Umbilical cord (tissue), 2 donors: ENCODE measurements around the gene CIAO2A. TPM values are rescaled to one million over a fixed set of nuclear protein-coding genes. Genes with fewer than 3 reads are reported as not detected.
"Not testable (repeated sequence)": the region's sequence is repeated elsewhere in the genome, so short reads cannot be mapped to it uniquely, and the experiment has no call there.

Source experiments
- DNase-seq: peaks from one replicate; pipeline ENCODE4 v3.0.0-alpha.2; 2015; ENCODE audit warnings: low spot score
- total RNA-seq: library from RNA; depleted of rRNA; stranded (reverse); fragments of >200 nt; gene quantifications from one replicate; pipeline ENCODE4 v1.2.3, GENCODE V29; 2014; ENCODE audit warnings: low replicate concordance; ENCODE audit not compliant: insufficient read depth

Gene CIAO2A, protein sequence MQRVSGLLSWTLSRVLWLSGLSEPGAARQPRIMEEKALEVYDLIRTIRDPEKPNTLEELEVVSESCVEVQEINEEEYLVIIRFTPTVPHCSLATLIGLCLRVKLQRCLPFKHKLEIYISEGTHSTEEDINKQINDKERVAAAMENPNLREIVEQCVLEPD
- 42.4 TPM for total RNA-seq

DNA sequence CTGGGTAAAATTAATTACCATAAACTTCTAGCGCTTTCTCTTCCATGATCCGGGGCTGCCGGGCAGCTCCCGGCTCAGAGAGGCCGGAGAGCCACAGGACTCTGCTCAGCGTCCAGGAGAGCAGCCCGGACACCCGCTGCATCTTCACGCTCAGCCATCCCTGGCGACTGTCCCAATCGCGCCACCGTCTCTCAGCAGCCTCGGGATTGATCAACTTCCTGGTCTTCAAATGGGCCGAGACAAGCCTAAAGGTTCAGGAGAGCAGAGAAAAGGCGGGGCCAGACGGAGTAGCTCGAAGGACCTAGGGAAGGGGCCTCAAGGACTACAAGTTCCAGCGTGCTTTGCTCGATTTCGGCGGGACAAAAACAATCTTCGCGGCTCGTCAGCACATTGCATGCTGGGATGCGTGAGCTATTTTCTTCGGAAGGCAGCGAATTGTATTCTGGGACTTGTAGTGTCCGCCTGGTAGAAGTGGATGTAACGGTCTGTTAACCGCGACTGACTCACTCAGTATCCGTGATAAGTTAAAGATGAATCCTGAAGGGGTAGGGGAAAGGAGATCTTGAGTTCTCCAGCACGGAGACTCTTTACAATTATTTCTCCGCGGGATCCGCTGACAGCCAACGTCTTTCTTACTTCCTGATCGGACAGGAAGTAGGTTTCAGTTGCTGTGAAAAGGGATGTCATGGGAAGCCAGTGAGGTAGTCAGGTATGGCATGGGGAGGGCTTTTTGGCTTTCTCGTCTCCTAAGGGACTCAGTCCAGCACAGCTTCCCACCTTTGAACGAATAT is at the start of gene CIAO2A:
CIAO2A (minus strand) TSS at position 212 of the 791 bp plus-strand sequence; CDS start at position 142, 70 bp downstream.
- DNase-seq, result peak; percentile 100

DNA sequence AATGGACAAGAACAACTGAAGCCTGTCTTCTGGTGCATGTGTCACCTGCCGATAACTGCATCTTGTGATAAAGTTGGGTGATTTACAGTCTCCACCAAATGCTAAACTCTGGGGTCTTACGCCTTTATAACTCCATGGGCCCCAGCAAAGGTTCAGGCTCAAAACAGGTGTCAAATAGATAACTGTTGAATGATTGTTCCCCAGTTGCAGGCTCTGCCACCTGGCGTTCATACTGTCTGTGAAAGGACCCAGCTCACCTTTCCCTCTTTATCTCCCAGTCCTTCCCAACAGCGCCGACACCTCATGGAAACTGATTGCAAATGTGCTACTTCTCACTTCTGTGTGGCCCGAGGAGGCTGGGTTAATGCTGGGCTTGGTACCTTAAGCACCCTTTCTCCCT is 49.6 kb upstream of the CIAO2A start:
- DNase-seq, result no peak

DNA sequence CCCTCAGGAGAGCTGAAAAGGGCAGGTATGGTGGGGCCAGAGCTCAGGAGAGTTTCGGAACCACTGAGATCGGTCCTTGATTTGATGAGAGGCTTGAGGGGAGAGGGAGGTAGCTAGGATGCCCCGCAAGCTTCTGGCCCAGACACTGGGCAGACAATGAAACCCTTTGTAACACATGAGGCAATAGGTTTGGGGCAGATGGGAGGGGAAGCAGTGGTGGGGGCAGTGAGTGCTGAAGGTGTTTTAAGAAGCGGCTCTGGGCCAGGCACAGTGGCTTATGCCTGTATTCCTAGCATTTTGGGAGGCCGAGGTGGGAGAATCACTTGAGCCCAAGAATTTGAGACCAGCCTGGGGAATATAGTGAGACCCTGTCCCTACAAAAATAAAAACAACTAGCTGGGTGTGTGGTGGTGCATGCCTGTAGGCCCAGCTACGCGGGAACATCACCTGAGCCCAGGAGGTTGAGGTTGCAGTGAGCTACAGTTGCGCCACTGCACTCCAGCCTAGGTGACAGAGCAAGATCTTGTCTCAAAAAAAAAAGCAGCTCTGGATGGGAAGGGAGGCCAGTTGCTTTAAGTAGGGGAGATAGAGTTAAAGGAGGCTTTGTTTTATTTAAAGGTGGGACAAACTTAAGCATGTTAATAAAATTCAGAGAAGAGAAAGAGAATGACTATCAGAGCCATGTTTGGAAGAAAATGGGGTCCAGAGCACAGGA is 48.3 kb upstream of the CIAO2A start:
- no peak for DNase-seq

DNA sequence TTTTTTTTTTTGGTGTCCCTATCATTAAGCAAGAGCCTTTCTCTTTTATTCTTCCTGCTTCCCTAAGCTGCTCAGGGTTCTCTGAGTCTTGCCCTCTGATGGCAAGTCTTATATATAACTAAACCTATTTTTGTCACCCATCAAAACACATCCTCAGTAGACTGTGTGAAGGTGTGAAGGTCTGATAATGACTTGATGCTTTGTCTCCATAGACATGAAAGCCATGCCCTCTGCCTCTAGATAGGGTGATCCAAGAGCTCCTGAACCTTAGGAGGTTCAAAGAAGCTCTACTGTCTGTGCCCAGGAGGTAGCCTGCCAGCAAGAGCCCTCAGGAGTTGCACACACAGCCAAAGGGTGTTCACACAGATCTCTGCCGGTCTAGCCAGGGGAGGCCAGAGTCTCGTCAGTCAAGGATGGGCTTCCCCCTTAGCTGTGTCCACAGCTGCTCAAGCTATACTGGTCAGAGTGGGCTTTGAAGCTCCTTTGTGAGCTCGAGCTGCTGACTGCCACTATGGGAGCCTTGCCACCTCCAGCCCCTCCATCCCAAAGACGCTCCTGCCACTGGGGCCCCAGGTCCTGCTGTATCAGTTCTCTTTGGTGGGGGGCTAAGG is 44.8 kb upstream of the CIAO2A start:
- no peak for DNase-seq

DNA sequence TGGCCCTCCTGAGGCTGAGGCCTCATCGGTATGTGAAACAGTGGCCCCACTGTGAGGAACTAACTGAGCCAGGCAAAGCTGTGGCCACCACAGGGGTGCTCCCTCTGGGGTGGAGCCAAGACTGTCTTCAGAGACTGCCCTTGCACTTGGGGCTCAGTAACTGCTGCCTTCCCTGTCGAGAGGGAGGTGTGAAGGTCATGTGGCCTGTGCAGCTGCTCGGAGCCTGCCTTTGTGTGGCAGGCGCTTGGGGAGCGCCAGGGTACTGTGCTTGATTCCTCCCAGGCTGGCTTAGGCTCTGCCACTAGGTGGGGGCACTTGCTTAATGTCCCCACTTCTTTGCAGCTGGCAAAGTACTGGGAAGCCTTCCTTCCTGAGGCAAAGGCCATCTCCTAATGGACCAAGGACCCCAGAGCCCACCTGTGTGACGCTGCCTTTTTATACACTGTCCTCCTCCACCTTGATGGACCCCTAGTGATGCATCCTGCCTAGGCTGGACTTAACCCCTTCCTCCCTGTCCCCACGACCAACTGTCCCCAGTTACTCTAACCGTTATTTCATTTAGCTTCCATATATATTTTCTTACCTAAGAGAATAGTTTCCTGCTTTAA is 43.7 kb upstream of the CIAO2A start:
- no peak for DNase-seq

DNA sequence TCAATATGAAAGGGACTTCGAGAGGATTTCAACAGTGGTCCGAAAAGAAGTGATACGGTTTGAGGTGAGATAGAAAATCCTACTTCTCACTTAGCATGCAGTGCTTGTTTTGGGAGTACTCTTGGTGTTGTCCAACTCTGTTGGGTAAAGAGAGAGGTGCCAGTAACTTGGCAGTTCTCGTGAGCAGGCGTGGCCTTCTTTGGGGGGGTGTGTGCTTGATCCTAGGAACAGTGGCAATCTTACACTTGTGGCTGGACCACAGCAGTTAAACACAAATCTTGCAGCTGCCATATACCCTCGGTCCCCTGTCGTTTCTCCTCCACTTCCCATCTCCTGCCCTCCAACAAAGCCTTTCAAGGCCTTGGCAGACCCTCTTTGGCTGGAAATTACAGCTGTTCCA is 42.7 kb upstream of the CIAO2A start:
- DNase-seq, result no peak

DNA sequence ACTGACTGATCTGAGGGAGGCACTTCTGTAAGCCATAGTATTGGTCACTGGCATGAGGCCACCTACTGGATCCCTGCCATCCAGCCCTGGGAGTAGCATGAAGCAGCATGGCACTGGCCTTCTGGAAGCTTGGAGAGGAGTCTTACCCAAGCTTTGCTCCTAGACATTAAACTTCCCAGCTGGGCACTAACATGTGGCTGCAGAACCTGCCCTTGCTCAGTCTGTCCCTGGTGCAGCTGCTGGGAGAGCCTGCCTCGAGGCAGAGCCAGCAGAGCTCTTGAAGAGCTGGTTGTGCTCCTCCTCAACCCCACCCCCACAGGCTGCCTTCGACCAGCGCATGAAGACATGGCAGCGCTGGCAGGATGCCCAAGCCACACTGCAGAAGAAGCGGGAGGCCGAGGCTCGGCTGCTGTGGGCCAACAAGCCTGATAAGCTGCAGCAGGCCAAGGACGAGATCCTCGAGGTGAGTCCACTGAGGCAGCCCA is 40.7 kb upstream of the CIAO2A start:
- no peak for DNase-seq

DNA sequence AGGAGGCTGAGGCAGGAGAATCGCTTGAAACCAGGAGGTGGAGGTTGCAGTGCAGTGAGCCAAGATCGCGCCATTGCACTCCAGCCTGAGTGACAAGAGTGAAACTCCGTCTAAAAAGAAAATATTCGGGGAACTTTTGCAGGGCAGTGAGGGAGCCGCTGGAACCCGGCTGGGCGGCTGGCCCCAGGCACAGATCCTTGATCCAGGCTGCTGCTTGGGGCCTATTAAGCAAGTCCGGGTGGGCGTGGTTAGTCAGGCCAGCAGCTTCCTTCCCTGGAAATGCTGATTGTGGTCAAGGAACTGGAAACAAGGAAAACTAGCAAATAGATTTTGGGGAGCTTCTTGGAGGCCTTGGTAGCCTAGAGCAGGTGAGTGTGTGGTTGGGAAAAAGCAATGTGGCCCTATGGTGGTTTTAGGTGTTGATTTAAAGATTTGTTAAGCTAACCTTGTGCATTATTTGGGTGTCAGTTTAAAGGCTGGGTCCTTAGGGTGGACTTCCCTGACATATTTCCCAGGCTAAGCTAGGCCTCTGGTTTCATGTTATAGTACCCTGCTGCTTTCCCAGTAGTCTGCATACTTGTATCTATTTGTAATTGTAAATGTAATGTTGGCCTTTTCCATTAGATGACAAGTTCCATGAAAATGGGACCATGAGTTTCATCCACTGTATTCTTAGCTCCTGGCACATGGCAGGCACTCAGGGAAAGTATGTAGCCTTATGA is 40.1 kb upstream of the CIAO2A start:
- DNase-seq, result no peak

DNA sequence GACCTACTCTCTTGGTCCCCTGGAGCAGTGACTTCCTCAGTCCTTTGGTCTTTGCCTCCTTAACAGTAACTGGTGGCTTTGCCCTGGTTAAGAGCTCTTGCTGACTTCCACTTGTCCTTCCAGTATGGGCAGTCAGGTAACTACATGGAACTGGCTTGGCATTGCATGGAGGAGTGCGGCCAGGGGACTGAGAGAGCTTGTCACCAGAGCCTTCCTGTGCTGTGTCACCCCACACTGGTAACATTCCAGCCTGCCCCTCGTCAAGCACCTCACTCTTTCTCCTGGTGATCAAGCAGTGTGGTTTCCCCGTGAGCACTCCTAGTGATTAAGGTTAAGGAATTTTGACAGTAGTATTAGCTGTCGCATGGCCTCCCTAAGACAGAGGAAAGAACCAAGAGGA is 38.6 kb upstream of the CIAO2A start:
- no peak for DNase-seq

DNA sequence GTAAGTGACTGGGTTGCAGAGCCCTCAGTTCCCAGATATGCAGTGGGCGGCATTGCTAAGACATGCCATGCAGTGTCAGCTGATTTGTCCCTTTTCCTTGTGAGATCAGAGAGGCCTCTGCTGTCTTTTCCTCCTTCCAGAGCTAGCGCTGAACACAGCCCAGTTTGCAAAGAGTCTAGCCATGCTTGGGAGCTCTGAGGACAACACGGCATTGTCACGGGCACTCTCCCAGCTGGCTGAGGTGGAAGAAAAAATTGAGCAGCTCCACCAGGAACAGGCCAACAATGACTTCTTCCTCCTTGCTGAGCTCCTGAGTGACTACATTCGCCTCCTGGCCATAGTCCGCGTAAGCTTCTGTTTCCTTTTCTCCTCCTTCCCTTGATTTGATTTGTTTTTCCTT is 37.9 kb upstream of the CIAO2A start:
- no peak for DNase-seq

DNA sequence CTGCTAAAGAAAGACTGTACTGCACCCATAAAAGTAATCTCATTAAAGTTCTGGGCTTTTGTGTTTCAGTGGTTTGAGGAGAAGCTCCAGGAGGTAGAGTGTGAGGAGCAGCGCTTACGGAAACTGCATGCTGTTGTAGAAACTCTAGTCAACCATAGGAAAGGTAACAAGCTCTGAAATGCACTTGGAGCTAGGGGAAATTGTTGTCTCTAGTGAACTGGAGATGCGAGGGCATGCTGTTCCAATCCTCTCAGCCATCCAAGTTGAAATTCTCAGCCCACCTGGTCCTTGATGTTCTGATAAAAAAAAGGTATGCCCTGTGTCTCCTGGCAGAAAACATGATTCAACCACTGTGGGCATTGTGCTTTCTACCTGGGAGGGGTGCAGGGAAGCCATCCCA is 36.5 kb upstream of the CIAO2A start:
- no peak for DNase-seq

DNA sequence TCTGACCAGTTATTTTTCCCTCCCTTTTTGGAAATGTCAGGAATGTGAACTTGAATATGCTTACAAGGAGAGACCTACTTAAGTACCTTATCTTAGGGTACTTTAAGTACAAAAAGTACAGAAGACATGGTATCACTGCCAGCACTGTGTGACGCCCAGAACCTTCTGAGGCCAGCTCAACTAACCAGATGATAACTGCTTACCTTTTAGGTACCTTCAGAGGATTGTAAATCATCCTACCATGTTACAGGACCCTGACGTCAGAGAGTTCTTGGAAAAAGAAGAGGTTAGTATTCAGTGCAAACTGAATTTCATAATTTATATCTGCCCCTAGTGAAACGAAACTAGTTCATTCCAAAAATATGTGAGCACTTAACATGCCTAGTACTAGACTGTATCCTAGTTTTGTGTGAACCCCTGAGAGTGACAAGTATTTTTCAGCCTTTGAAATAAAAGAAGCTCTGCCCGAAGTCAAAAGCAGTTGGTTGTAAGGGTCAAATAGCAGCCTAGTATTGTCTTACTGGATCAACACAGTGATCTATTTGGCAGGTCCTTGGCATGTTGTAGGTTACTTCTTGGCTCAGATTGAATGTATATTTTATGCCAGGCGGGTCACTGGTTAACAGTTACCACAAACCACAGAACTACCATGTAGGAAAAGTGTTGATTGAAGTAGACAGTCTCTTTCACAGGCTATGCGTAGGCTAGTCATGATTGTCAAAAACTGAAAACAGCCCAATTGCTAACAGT is 34.1 kb upstream of the CIAO2A start:
- DNase-seq, result no peak

DNA sequence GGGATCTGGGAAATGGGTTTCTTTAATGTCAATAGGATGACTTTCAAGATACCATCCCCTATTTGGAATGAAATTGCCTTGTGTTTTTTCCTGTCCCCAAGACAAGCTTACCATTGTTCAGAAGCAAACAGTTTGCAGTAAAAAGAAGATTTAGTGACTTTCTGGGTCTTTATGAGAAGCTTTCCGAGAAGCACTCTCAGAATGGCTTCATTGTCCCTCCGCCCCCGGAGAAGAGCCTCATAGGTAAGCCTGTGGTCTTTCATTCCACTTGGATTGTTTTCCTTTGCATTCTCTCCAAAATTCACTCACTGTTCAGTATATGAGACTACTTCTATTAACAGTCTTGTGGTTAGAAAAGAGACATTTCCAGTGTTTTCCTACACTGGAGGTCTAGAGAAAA is 32.3 kb upstream of the CIAO2A start:
- no peak for DNase-seq

DNA sequence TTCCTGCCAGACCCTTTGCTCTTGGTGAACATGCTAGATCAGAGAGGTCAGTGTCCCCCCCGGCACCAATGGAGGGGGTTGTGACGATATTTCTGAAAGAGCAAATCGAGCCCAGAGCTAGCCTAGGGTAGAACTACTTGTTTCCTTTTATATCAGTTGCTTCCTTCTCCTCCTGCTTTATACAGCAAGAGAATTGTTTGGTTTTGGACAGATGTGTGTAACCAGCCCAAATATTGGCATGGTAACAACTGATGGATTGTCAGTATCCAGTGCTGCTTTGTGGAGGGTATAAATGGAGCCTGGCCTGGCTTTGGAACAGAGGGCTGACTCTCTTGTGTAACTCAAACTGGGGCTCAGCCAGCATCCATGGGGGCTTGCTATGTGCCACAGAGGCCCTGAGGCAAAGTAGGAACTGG is 29.3 kb upstream of the CIAO2A start:
- no peak for DNase-seq

DNA sequence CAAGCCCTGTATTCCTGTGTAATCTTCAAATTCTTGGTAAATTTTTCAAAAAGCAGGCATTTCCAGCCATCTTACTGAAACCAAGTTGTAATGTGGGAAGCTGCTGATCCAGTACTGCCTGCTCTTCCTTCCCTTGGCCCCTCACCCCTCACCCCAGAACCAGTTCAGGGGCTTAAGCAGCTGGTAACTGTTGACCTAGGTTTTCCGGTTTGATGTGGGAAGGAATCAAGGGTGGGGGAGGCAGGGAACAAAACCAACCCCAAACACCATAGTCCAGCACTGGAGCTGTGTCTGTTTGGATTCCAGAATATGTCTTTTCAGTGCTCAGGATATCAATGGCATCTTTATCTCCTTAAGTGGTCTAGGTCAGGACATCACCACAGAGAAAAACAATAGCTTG is 28.8 kb upstream of the CIAO2A start:
- no peak for DNase-seq

DNA sequence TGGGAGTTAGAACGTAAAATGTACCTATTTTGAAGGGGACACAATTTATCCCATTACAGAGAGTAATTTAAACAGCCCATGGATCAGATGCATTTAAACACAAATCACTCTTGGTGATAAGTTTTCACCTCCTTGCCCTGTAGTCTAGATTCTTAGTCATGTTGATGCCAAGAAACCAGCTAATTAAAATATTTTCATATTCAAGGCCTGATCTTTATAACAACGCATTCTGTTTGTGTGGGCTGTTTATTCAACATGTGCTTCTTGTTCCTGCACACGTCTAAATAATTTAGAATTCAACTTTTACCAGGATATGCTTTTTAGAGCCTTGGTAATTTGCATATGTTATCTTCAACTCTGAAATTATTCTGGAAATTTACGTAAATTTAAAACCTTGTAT is 28.0 kb upstream of the CIAO2A start:
- no peak for DNase-seq

DNA sequence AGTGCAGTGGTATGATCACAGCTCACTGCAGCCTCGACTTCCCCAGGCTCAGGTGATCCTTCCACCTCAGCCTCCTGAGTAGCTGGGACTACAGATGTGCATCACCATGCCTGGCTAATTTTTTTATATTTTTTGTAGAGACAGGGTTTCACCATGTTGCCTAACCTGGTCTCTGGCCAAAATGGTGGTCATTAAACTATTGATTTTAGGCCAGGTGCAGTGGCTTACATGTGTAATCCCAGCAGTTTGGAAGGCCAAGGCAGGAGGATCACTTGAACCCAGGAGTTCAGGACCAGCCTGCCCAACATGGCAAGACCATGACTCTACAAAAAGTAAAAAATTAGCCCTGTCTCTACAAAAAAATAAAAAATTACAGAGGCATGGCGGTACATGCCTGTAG is 26.7 kb upstream of the CIAO2A start:
- not testable (repeated sequence) for DNase-seq

DNA sequence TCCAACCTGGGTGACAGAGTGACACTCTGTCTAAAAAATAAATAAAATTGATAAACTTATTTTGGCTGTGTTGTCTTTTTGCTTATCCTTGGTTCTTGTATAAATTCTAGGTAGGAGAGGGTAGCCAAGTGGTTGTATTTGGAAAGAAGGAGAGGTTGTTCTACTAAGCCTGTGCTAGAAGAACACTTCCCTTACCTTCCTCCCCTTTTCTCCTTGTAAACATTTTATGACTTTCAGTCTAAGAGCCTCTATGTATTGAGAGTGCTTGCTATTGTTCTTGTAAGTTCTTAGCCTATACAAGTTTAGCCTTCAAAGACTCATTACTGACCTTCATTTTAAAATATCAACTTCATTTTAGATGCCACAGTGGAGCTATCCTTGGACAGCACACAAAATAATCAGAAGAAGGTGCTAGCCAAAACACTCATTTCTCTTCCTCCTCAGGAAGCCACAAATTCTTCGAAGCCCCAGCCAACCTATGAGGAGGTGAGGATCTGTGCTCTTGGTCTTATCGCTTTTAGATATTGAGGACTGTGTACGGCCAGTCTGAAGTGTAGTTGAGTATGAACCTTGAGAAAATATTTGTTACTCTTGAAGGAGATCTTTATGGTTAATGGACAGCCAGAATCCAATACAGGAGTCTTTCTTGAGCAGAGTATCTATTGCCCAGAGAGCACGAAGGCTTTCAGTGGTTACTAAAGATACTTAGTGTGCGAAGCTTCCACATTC is 24.3 kb upstream of the CIAO2A start:
- DNase-seq, result no peak

DNA sequence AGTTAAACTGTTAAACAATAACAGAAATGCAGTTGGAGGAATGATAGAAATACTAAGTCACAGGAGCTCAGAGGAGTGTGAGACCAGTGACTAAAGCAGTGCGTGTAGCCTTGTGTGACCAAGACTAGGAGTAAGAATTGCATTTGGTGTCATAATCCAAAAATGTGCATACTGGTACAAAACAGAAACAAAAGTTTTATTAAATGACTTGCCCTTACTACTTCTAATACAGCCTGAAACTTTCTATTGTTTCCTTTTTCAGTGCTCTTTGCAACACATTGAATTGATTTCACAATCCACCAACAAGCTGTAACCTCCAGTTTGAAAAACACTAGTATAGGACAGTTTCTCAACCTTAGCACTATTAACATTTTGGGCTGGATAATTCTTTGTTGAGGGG is 19.3 kb upstream of the CIAO2A start:
- DNase-seq, result no peak
